DMS153 (cell line): Measurements from ENCODE around the gene GLT8D2.

Experiments used
- DNase-seq: peaks from one replicate; lab custom pipeline; 2025; lab: John Stamatoyannopoulos, UW

GLT8D2 gene, protein sequence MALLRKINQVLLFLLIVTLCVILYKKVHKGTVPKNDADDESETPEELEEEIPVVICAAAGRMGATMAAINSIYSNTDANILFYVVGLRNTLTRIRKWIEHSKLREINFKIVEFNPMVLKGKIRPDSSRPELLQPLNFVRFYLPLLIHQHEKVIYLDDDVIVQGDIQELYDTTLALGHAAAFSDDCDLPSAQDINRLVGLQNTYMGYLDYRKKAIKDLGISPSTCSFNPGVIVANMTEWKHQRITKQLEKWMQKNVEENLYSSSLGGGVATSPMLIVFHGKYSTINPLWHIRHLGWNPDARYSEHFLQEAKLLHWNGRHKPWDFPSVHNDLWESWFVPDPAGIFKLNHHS

DNA sequence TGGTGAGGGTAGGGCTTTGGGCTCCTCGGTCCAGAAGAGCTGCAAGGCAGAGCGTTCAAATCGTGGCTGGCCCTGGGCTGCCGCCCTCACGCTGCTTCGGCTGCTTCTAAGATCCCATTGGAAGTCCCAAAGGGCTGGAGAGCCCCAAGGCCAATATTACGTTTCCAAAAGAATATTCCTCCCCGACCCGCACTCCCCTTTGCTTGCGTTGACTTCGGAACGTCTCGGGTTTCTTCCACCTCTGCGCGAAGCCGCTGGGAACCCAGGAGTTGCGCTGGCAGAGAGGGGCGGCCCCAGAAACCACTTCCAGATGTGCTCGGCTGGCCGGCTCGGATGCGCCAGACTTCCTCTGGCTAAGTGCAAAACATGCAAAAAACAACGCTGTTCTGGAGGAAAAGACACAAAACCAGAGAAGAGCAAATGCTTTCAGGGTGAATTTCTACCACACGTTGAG, at the start of gene GLT8D2:
Gene GLT8D2 (minus strand): TSS at position 285 of the 454 bp plus-strand sequence. CDS start 30,539 bp downstream, outside the sequence.
- no peak for DNase-seq

DNA sequence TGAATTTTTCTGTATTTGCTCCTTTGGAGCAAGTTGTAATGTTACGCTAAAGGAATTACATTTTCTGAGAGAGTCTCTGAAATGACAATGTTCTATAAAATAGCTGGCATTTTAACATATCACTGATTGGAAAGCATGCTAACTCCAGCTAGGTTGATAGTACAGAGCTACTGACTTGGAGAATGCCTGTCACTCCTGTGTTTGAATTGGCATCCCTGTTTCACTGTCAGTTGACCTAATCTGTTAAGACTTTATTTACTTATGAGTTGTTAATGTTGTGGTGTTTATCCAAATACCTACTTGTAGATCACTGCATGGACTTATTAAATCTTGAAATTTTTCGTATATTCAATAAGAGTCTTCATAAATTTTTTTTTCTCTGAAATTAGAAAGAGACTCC, 48.0 kb upstream of the GLT8D2 start:
- DNase-seq, result no peak

DNA sequence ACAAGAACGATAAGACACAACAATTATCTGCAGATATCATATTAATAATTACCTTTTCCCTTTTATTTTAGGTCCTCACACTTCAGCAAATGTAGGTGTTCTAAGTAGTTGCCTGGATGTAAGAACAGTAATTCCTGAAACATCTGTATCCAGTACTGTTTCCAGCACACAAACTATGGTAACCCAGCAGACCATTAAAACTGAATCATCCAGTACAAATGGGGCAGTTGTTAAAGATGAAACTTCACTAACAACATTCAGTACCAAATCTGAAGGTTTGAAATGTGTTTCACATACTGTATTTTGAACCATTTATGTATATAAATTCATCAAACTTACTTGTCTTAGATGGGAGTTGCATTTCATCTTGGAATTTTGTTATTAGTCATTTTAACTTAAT, 45.3 kb upstream of the GLT8D2 start:
- DNase-seq, result no peak

DNA sequence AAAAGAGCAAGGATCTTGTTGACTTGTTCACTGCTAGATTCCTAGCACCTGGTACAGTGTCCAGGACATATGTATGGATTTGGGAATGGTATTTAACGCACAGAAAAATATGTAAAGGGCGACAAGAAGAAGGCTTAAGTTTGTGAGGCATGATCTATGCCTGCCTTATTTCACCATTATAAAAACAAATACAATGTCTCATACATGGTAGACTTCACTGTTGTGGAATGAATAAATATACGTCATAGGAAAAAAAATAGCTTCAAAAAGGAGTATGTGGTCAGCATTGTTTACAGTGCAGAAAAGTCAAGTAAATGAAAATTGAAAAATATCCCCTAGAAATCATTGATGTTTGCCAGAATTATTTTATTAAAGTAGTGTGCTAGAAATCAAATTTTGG, 44.3 kb upstream of the GLT8D2 start:
- DNase-seq, result no peak

DNA sequence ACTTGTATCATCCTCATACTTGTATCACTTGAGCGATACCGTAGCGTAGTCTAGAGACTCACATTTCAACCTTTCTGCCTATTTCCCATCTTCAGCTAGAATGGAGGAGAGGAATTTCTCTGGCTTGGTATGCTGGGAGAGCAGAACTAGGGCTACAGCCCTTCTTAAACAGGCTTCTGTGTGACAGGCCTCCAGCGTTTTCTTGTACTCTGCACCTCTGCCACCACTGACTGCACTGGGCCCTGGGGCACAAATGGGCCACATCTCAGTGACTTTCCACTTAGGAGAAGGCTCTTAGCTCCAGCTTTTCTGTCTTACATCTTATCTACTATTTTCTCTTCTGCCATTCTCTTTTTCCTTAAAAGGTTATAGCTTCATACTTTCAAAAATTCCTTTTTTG, 41.1 kb upstream of the GLT8D2 start:
- DNase-seq, result no peak

DNA sequence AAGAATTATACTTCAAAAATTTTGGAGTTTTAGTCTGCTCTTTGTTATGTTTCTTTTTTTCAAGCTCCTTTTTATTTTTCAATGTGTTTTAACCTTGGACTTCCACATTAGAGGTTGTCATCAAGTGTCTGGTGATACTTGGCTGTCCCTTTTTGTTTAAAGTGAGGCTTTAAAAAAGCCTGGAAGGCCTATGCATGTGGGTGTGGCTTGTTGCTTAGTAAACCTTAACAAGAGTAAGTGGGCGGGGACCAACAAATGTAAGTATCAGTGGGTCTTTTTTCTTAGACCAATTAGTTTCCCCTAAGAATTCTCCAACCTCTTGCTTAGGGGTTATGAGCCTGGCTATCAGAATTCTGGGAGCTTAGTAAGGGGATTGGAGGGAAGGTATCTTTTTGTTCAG, 40.7 kb upstream of the GLT8D2 start:
- DNase-seq, result no peak

DNA sequence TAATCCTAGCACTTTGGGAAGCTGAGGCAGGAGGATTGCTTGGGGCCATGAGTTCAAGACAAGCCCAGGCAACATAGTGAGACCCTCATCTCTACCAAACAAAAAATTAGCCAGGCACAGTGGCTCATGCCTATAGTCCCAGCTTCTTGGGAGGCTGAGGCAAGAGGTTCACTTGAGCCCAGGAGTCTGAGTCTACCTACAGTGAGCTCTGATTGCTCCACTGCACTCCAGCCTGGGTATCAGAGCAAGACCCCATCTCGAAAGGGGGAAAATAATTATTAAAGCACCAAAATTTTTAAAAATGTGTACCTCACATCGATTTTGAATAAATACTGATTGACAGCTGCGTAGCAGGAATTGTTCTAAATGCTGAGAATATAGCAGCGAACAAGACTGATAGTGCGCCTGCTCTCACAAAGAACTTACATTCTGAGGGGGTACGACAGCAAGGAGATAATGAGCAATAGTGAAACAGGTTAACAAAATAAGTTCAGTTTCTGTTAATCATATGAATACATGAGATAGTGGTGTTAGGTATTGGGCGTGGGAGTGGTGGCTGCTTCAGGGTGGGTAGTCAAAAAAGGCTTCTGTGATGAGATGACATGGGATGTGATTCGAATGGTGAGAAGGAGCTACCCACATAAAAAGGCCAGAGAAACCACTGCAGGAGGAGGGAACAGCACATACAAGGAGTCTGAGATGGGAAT, 33.9 kb upstream of the GLT8D2 start:
- DNase-seq, result no peak

DNA sequence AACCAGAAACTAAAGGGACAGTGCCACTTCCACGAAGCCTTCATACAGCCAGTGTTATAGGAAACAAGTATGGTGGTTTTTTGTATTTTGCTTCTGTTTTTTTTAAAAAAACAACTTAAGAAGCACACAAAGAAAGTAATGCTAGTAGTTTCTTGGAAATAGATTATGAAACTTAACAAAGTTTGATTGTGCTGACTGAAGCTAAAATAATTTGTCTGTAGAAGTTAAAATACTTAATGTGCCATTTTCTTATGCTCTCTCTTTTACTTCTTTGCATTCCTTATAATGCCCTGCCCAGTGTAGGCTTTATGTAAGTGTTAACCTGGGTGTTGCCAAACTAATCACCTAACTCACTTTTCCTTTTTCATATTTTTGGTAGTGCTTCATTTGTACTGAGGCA, 30.8 kb upstream of the GLT8D2 start:
- DNase-seq, result no peak

DNA sequence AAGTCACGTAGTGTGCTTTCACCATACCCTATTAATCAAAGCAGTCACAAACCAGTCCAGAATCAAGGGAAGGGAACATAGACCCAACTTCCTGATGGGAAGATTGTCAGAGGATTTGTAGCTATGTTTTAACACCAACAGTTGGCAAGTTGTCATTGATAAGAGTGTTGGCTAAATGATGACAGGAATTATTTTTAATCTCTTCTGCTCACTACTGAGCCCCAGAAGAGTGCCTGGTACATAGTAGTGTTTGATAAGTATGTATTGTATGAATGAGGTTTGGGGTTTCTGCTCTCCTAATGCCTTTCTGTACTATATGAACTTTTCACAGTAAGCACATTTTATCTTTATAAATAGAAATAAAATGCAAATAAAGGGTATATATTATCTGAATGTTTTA, 29.0 kb upstream of the GLT8D2 start:
- DNase-seq, result no peak

DNA sequence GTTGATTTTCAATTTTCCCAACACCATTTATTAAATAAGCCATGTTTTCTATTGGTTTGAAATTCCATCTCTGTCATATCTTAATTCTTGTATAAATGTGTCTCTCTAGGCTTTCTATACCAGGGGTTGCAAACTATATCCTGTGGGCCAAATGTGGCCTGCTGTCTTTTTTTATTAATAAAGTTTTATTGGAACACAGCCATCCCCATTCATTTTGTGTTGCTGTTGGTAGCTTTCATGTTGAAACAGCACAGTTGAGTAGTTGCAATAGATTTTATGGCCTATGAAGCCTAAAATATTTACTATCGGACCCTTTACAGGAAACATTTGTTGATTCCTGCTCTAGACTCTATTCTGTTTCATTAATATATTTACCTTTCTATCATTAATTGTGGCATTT, 23.7 kb upstream of the GLT8D2 start:
- no peak for DNase-seq

DNA sequence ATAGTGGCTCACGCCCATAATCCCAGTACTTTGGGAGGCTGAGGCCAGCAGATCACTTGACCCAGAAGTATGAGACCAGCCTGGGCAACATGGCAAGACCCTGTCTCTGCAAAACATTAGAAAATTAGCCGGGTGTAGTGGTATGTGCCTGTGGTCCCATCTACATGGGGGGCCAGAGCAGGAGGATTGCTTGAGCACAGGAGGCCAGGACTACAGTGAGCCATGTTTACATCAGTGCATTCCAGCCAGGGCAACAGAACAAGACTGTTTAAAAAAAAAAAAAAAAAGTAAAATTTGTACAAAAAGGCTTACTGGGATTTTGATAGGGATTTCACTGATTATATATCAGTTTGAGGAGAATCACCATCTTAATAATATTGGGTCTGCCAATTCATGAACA, 22.1 kb upstream of the GLT8D2 start:
- no peak for DNase-seq

DNA sequence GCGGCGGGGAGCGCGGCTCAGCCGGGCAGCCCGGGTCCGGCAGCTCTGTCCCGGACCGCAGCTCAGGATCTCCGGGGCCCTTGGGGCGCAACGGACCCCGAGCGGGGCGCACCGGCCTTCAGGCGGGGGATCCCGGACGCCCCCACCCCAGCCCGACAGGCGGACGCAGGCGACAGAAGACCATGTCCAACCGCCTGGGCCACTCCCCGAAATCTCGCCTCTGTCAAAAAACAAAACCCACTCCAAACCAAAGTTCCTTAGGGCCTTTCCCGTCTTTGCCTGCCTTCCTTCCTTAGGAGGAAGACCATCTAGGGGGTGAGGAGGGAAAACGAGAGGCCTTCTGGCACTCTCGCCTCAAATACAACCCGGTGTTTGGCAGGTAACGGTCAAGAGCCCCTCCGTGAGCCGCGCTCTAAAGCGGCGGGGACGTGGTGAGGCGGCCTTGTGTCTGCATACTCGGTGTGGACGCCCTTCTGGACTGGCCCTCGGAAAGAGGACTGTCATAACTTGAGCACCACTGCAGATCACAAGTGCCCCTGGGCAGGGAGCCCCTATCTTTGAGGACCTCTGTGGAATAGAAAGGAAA, 14.9 kb upstream of the GLT8D2 start:
- no peak for DNase-seq

DNA sequence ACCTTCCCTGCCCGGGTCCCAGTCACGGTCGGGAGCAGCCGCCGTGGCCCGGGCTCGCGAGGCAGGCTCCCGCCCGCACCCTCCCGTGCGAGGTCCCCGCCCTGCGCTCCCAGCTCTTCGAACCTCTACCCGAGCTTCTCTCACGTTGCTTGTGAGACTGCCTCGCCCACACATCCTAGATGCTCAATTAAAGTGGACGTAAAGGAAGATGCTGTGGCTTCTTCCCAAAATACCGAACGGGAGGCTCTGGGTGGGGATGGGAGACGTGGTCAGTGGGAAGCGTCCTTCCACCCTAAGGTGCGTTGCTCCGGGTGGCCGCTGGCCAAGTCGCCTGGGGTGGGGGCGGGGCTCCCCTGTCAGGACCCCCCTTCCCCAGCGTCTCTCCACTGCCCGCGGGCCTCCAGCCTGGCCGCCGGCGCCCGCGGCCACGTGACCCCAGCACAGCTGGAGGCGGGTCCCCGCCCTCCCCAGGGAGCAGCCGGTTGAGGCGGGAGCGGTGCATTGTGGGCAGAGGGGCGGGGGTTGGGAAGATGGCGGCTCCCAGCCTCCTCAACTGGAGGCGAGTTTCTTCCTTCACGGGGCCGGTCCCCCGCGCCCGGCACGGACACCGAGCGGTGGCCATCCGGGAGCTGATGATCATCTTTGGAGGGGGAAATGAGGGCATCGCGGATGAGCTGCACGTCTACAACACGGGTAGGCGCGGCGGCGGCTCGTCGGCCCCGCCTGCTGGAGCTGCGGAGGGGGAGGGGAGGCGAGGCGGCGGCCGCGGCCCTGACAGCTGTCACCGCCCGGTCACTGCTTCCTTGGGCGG, 14.2 kb upstream of the GLT8D2 start, which contains the start of gene HCFC2:
Gene HCFC2 (plus strand): TSS at position 501 of the 811 bp plus-strand sequence. CDS start 30 bp downstream, at position 531.
- DNase-seq, result peak; percentile 78

DNA sequence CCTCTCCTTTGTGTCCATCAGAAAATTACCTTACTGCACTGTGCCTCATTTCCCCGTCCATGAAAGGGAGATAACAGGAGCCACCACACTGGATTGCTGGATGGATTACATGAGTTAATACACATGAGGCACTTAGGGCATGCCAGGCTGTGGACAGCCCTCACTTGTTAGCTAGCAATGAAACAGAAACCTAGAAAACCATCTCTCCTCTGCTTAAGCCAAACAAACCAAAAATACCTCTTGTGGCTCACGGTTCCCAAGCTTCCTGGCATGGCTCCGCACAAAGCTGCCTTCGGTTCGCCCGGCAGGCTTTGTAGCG, 13.7 kb upstream of the GLT8D2 start:
- peak; percentile 31 for DNase-seq

DNA sequence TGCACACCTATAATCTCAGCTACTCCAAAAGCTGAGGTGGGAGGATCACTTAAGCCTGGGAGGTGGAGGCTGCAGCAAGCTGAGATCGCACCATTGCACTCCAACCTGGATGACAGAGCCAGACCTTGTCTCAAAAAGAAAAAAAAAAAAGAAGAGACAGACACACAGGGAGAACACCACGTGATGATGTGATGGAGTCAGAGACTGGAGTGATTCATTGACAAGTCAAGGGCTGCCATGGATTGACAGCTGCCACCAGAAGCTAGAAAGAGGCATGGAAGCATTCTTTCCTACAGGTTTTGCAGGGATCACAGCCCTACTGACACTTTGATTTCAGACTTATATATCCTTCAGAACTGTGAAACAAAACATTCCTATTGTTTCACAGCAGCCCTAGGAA, 10.8 kb upstream of the GLT8D2 start:
- no peak for DNase-seq

DNA sequence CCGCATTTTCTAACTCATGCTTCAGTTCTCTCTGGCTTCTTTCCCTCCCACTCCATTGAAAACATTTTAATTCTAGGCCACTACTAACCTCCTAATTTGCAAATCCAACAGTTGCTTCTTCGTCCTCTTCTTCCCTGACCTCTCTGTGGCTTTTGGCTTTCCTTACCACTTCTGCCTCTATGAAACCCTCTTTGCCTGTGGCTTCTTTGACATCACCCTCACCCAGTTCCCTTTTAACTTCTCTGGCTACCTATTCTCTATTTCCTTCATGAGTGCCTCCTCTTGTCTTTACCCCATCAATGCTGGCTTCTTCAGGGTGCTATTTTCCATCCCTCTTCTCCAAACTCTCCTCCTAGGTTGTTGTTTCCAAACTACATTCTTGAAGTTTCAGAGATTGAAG, 10.0 kb upstream of the GLT8D2 start:
- DNase-seq, result no peak

DNA sequence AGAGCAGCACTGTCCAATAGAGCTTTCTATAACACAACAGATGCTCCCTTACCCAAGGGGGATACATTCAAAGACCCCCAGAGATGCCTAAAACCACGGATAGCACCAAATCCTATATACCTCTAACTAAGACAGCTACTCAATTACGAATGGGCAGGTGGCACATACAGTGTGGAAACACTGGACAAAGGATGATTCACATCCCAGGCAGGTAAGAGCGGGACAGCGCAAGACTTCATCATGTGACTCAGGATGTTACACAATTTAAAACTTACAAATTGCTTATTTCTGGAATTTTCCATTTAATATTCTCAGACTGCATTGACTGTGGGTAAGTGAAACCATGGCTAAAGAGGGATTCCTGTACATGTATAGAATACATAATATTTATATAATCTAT, 8.8 kb upstream of the GLT8D2 start:
- no peak for DNase-seq

DNA sequence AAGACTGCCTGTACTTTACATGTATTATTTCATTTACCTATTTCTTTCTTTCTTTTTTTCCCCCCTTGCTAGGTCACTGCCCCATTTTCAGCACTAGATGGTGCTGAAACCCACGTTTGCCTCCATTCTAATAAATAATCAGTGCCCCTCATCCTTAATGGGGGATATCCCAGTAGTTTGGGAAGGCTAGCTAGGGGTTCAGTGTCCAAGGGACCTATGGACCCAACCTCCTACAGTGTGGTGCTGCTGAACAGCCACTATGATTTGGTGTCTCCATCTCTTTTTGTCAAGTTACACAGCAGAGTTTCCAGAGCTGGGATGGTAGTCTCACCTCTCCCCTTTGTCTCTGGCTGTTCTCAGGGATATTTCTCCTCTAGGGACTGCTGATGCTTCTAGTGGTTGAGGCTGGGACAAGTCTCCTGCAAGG, 7.8 kb upstream of the GLT8D2 start:
- no peak for DNase-seq

DNA sequence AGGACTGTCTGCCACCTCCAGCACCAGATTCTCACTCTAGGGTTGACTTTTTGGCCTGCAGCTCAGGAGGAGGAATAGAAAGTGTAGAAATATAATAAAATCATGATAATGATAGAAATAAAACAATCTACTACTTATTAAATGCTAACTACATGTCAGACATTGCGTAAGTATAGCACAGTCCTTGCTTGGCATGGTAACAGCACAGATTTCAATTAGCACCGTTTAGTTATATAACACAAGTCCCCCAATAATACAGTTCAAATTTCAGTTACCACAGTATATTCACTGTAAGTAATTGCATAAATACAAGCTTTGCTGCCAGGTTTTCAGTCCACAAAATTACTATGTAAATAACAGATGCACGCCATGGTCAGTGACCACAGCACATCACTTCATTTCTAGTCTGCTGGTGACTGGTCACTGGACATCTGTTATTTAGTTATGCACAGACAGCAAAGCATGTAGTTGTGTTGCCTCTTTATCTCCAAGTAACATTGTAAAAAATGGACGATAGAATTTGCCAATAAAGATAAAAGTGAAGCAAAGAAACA, 6.5 kb upstream of the GLT8D2 start:
- no peak for DNase-seq

DNA sequence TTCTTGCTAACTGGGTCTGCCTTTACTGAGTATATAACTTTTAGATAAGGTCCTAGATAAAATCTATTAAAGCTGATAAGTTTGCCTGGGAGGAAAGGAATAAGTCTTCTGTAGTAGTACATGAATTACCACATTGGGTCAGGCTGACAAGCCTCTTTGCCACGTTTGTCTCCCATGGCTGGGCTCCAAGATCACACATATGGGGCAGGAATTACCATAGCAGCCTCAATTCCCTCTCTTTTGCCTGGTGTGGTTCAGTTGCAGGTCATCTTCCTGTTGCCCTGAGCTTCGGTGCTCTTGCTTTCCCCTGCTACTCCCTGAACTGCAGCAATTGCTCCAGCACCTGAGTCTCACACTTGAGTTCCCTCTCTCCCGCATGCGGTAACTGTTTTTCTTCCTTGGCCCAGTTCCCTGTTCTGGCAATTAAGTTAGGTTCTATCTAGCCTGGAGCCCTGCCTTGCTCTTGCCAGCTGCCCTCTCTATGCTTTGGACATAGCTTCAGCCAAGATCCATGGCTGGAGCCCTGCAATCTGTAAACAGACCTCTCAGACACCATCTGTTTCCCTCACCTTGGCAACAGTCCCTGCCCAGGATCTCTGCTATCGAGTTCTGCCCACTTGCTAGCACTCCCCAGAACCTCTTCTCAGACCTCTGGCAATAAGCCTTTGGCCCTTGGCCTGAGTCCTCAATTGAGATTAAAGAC, 5.8 kb upstream of the GLT8D2 start:
- DNase-seq, result peak; percentile 71

DNA sequence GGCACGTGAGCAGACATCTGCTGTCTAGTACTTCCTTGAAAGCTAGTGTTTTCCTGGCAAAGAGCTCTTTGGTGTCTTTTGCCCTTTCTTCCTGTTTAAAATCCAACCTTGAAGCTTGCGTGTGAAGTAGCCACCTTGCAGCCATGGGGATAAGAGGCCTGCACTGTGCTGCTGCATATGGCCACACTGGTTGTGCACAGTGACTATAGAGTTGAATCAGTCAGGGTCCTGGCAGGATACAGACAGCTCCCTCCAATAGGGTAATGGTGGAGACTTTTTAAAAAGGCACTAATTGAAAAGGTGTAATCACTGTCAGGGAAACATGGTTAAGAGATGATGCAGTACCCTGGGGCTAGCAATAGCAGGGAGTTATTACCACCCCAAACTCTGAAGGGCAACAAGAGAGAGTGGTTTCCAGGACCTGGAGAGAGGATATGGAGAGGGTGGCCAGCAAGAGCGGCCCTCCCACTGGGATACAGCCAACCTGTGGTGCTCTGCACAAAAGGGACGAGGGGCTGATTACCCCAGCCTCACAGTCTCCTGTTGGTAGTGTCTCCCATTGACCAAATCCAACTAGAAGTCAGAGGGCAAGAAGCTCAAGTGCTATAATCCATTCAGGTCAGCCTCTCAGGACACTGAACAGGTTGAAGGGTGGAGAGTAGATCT, 4.8 kb upstream of the GLT8D2 start:
- DNase-seq, result no peak
